ENCODE results near the gene STX10. TPM values are rescaled to one million over a fixed set of nuclear protein-coding genes. Genes with fewer than 3 reads are reported as not detected.

Gene STX10
- total RNA-seq, 1 experiment from 2014 or later: 56.9 TPM

GRCh38 chr19:13133241-13133870, 16.8 kb downstream of the STX10 start:
- TF ChIP-seq E2F4 (CRISPR knock-in tag; IDR thresholded peaks at IDR 0.05; ENCODE audit: borderline replicate concordance, low read depth) (no peak), SOX15 (CRISPR knock-in tag; IDR thresholded peaks at IDR 0.05) (no peak), RELA (CRISPR knock-in tag; IDR thresholded peaks at IDR 0.05; ENCODE audit: borderline replicate concordance) (no peak), ATF6 (CRISPR knock-in tag; IDR thresholded peaks at IDR 0.05) (no peak), HMGA2 (CRISPR knock-in tag; IDR thresholded peaks at IDR 0.05) (no peak), OVOL2 (CRISPR knock-in tag; IDR thresholded peaks at IDR 0.05; ENCODE audit: borderline replicate concordance) (no peak), ZMAT4 (CRISPR knock-in tag; IDR thresholded peaks at IDR 0.05) (no peak), ZSCAN18 (CRISPR knock-in tag; IDR thresholded peaks at IDR 0.05) (no peak), ZNF121 (CRISPR knock-in tag; IDR thresholded peaks at IDR 0.05) (no peak)
- TF ChIP-seq, protein P1, sequence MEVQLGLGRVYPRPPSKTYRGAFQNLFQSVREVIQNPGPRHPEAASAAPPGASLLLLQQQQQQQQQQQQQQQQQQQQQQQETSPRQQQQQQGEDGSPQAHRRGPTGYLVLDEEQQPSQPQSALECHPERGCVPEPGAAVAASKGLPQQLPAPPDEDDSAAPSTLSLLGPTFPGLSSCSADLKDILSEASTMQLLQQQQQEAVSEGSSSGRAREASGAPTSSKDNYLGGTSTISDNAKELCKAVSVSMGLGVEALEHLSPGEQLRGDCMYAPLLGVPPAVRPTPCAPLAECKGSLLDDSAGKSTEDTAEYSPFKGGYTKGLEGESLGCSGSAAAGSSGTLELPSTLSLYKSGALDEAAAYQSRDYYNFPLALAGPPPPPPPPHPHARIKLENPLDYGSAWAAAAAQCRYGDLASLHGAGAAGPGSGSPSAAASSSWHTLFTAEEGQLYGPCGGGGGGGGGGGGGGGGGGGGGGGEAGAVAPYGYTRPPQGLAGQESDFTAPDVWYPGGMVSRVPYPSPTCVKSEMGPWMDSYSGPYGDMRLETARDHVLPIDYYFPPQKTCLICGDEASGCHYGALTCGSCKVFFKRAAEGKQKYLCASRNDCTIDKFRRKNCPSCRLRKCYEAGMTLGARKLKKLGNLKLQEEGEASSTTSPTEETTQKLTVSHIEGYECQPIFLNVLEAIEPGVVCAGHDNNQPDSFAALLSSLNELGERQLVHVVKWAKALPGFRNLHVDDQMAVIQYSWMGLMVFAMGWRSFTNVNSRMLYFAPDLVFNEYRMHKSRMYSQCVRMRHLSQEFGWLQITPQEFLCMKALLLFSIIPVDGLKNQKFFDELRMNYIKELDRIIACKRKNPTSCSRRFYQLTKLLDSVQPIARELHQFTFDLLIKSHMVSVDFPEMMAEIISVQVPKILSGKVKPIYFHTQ (CRISPR knock-in tag; IDR thresholded peaks at IDR 0.05): no peak

GRCh38 chr19:13132471-13133180, 17.5 kb downstream of the STX10 start:
- POLR2A ChIA-PET: interaction anchor here (0.6 to 2.0 kb wide), 3 partner anchors 15 to 121 kb away, joined by 3 to 5 read pairs (median 3); partner anchors contain the start of genes IER2, NACC1 and STX10
- DNase-seq (ENCODE audit: low spot score) (no peak), ATAC-seq (no peak)
- H3K4me3 Mint-ChIP-seq: no peak overlapping the region
- CTCF ChIA-PET: interaction anchor here (0.5 to 2.1 kb wide), 4 partner anchors 15 to 1519 kb away, joined by 3 to 7 read pairs (median 4); no protein-coding TSS in a partner anchor
- H3K4me1 Mint-ChIP-seq: no peaks in the 10 kb centered on the region
- H3K9me3 Mint-ChIP-seq: no peaks in the 10 kb centered on the region
- H3K27me3 Mint-ChIP-seq (ENCODE audit: low read depth): no peaks in the 10 kb centered on the region
- peaks cover 26% of the 10 kb centered on the region for H3K36me3 Mint-ChIP-seq
- TF ChIP-seq, protein P2, sequence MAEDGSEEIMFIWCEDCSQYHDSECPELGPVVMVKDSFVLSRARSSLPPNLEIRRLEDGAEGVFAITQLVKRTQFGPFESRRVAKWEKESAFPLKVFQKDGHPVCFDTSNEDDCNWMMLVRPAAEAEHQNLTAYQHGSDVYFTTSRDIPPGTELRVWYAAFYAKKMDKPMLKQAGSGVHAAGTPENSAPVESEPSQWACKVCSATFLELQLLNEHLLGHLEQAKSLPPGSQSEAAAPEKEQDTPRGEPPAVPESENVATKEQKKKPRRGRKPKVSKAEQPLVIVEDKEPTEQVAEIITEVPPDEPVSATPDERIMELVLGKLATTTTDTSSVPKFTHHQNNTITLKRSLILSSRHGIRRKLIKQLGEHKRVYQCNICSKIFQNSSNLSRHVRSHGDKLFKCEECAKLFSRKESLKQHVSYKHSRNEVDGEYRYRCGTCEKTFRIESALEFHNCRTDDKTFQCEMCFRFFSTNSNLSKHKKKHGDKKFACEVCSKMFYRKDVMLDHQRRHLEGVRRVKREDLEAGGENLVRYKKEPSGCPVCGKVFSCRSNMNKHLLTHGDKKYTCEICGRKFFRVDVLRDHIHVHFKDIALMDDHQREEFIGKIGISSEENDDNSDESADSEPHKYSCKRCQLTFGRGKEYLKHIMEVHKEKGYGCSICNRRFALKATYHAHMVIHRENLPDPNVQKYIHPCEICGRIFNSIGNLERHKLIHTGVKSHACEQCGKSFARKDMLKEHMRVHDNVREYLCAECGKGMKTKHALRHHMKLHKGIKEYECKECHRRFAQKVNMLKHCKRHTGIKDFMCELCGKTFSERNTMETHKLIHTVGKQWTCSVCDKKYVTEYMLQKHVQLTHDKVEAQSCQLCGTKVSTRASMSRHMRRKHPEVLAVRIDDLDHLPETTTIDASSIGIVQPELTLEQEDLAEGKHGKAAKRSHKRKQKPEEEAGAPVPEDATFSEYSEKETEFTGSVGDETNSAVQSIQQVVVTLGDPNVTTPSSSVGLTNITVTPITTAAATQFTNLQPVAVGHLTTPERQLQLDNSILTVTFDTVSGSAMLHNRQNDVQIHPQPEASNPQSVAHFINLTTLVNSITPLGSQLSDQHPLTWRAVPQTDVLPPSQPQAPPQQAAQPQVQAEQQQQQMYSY (CRISPR knock-in tag; IDR thresholded peaks at IDR 0.05): 0 out of 2 replicates have a peak, but pooled peaks have one; percentile 41
- TF ChIP-seq USF2 (CRISPR knock-in tag; IDR thresholded peaks at IDR 0.05): no peak
- H3K27ac Mint-ChIP-seq: peak overlapping the region; percentile 15

More at GRCh38 chr19:13133241-13133870, 16.8 kb downstream of the STX10 start:
- ATAC-seq: 0 out of 2 replicates have a peak, but pooled peaks have one; percentile 41
- peak overlapping the region; percentile 63; the same call in 1 of the 2 replicates for H3K27ac Mint-ChIP-seq
- no peaks in the 10 kb centered on the region for H3K4me1 Mint-ChIP-seq
- no peak for DNase-seq (ENCODE audit: low spot score)
- ChIA-PET CTCF (interaction anchor here (1.0 to 2.1 kb wide), 4 partner anchors 14 to 62 kb away, joined by 3 to 7 read pairs (median 4); no protein-coding TSS in a partner anchor), POLR2A (interaction anchor here (1.6 to 2.0 kb wide), 2 partner anchors 15 to 16 kb away, joined by 3 to 5 read pairs; partner anchors contain the start of genes IER2, NACC1 and STX10)
- H3K4me3 Mint-ChIP-seq: no peak overlapping the region
- peaks cover 31% of the 10 kb centered on the region for H3K36me3 Mint-ChIP-seq
- no peaks in the 10 kb centered on the region for H3K27me3 Mint-ChIP-seq (ENCODE audit: low read depth)
- no peaks in the 10 kb centered on the region for H3K9me3 Mint-ChIP-seq

Data from WTC11 (cell line).